ENCODE measurements around the gene IL17A. TPM values are rescaled to one million over a fixed set of nuclear protein-coding genes. Genes with fewer than 3 reads are reported as not detected.

IL17A gene
- total RNA-seq, 1 experiment from 2014 or later: not detected

DNA sequence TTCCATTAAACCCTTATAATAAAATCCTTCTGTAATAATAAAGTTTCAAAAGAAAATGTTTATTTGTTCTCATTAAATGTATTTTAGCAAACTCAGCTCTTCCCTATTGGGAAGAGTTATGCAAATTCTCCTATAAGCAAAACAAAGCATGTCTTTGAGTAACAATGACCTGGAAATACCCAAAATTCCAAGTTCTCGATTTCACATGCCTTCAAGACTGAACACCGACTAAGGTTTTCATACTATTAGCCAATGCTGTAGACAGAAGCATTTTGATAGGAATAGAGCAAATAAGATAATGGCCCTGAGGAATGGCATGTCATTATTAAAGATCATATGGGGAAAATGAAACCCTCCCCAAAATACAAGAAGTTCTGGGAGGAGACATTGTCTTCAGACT lies 3.8 kb downstream of the IL17A start:
- no peak for ATAC-seq
- Histone ChIP-seq H3K27ac (ENCODE audit: low read length) (no peak overlapping the region), H3K36me3 (ENCODE audit: control insufficient read depth, insufficient read depth, low read length) (no peaks in the 10 kb centered on the region), H3K27me3 (ENCODE audit: control insufficient read depth, insufficient read depth, low read length) (peaks cover 13% of the 10 kb centered on the region), H3K9me3 (ENCODE audit: control insufficient read depth, insufficient read depth, low read depth, low read length) (no peaks in the 10 kb centered on the region), H3K4me1 (ENCODE audit: control insufficient read depth, insufficient read depth, low read length) (no peaks in the 10 kb centered on the region), H3K4me3 (ENCODE audit: low read depth in 2 of 2, low read length in 2 of 2) (no peak overlapping the region)
- in situ Hi-C loops (cut with HindIII; ENCODE audit: low pct_unique_long_range_greater_than_20kb, low sequenced_read_pairs): no loop called here
- no TSS peak for BruUV-seq (replicated peaks)
- ChIA-PET POLR2A (no interaction called here), CTCF (no interaction called here)
- TF ChIP-seq, protein P1, sequence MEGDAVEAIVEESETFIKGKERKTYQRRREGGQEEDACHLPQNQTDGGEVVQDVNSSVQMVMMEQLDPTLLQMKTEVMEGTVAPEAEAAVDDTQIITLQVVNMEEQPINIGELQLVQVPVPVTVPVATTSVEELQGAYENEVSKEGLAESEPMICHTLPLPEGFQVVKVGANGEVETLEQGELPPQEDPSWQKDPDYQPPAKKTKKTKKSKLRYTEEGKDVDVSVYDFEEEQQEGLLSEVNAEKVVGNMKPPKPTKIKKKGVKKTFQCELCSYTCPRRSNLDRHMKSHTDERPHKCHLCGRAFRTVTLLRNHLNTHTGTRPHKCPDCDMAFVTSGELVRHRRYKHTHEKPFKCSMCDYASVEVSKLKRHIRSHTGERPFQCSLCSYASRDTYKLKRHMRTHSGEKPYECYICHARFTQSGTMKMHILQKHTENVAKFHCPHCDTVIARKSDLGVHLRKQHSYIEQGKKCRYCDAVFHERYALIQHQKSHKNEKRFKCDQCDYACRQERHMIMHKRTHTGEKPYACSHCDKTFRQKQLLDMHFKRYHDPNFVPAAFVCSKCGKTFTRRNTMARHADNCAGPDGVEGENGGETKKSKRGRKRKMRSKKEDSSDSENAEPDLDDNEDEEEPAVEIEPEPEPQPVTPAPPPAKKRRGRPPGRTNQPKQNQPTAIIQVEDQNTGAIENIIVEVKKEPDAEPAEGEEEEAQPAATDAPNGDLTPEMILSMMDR (IDR thresholded peaks at IDR 0.05): no peak
- no peak for TF ChIP-seq POLR2AphosphoS5 (IDR thresholded peaks at IDR 0.05; ENCODE audit: low read depth, low read length)
- TF ChIP-seq TCF7L2 (IDR thresholded peaks at IDR 0.05; ENCODE audit: low read depth, low read length): no peak
- TF ChIP-seq REST (IDR thresholded peaks at IDR 0.05; ENCODE audit: insufficient read depth in 1 of 2, low read depth in 2 of 2, low read length in 1 of 2): no peak
- TF ChIP-seq SIN3A (IDR thresholded peaks at IDR 0.05; ENCODE audit: borderline replicate concordance, insufficient read depth, low read depth, low read length): no peak
- no peak for DNase-seq (ENCODE audit: low read depth, low spot score)
- intact Hi-C loops (cut with micrococcal nuclease; ENCODE audit: unreplicated experiment): no loop called here

GRCh38 chr6:52190409-52190808 lies 4.2 kb downstream of the IL17A start:
- Histone ChIP-seq H3K27me3 (ENCODE audit: control insufficient read depth, insufficient read depth, low read length) (peaks cover 13% of the 10 kb centered on the region), H3K36me3 (ENCODE audit: control insufficient read depth, insufficient read depth, low read length) (no peaks in the 10 kb centered on the region), H3K4me1 (ENCODE audit: control insufficient read depth, insufficient read depth, low read length) (no peaks in the 10 kb centered on the region), H3K9me3 (ENCODE audit: control insufficient read depth, insufficient read depth, low read depth, low read length) (no peaks in the 10 kb centered on the region), H3K4me3 (ENCODE audit: low read depth in 2 of 2, low read length in 2 of 2) (no peak overlapping the region), H3K27ac (ENCODE audit: low read length) (no peak overlapping the region)
- intact Hi-C loops (cut with micrococcal nuclease; ENCODE audit: unreplicated experiment): no loop called here
- ChIA-PET CTCF (interaction anchor here (0.6 kb wide), 1 partner anchor 217 kb away, joined by 6 read pairs; no protein-coding TSS in a partner anchor), POLR2A (no interaction called here)
- no TSS peak for BruUV-seq (replicated peaks)
- in situ Hi-C loops (cut with HindIII; ENCODE audit: low pct_unique_long_range_greater_than_20kb, low sequenced_read_pairs): no loop called here
- DNase-seq (ENCODE audit: low read depth, low spot score) (no peak), ATAC-seq (no peak)
- TF ChIP-seq REST (IDR thresholded peaks at IDR 0.05; ENCODE audit: insufficient read depth in 1 of 2, low read depth in 2 of 2, low read length in 1 of 2): no peak
- TF ChIP-seq, protein P1 (IDR thresholded peaks at IDR 0.05): no peak
- TF ChIP-seq SIN3A (IDR thresholded peaks at IDR 0.05; ENCODE audit: borderline replicate concordance, insufficient read depth, low read depth, low read length): no peak
- TF ChIP-seq POLR2AphosphoS5 (IDR thresholded peaks at IDR 0.05; ENCODE audit: low read depth, low read length): no peak
- no peak for TF ChIP-seq TCF7L2 (IDR thresholded peaks at IDR 0.05; ENCODE audit: low read depth, low read length)

All from Panc1 (cell line).